GM21423 (cell line): ENCODE data around the gene DTX3L.

ENCODE experiments used
- ATAC-seq: cut with Tn5 transposase; IDR thresholded peaks from one replicate; pipeline ENCODE4 v1.9.1; 2021; ENCODE audit warnings: mild to moderate bottlenecking, moderate library complexity; ENCODE audit not compliant: unreplicated experiment

Gene DTX3L

DNA sequence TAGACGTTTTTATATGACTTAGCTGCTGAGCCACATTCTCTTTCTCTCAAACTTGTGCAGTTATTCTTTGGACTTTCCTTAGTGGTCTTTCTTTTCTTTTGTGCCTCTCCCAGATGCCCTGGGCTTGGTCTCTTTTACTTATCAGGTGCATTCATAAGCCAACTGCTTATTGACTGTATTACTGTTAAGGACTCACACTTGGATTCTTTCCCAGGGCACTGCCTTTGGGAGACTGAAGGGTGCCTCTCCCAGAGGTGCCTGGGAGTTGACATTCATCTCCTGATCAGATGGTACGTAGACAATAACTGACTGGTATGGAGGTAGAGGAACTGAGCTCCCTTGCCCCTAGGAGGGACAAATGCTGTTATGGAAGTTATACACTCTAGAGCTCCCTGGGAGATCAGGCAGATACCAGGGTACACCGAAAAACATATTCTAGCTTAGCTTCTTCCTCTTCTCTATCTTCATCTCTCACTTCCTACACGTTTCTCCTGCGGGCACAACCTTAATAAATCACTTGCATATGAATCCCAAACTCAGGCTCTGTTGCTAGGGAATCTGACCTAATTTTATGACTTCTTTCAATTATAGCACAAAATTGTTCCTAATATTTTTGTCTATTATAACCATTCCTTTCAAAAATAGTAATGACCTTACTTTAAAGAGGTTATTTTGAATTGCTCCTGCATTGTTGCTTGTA lies 38.0 kb downstream of the DTX3L start:
- no peak for ATAC-seq

DNA sequence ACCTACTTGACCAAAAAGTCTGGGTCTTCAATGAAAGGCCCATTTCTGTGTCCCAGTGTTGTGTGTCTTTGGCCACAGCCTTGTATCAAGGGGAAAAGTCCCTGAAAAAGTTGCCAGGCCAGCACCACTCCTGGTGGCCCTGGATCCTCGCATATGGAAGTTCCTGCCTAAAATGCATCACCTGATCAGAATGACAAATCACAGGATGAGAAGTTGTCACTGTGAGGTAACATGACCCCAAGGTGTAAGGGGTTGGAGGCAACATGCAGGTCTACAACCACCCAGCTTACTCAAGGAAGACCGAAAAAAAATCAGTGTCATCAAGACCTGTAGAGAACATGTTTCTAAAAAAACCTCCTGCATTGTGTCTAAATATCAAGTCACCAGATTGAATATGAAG lies 38.9 kb downstream of the DTX3L start:
- no peak for ATAC-seq

DNA sequence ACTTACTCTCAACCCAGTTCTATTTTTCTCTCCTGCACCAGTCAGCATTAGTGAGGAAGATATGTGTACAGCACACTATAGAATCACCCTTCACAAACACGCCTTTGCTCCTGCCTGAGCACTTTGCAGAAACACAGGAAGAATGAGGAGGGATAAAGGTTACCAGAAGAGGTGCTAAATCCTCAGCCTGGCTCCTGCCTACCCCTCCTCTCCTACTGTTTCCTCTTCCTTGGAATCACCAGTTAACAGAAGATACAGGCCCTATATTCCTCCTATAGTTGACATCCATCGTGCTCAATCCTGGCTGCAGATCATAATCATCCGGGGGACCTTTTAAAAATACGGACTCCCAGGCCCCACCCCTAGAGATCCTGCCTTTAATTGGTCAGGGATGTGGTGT lies 42.2 kb downstream of the DTX3L start:
- no peak for ATAC-seq

DNA sequence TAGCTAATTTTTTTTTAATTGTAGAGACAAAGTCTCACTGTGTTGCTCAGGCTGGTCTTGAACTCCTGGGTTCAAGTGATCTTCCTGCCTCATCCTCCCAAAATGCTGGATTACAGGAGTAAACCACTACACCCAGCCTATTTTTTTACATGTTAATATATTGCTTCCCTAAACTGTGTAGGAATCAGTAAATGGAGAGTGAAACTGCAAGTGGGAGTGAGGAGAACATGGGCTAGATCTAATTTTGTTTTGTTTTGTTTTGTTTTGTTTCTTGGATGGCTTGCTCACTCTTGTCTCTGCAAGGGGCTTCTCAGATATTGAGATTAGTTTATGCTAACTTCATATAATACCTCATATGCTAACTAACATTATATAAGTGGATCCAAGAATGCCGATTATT lies 44.8 kb downstream of the DTX3L start:
- no peak for ATAC-seq

DNA sequence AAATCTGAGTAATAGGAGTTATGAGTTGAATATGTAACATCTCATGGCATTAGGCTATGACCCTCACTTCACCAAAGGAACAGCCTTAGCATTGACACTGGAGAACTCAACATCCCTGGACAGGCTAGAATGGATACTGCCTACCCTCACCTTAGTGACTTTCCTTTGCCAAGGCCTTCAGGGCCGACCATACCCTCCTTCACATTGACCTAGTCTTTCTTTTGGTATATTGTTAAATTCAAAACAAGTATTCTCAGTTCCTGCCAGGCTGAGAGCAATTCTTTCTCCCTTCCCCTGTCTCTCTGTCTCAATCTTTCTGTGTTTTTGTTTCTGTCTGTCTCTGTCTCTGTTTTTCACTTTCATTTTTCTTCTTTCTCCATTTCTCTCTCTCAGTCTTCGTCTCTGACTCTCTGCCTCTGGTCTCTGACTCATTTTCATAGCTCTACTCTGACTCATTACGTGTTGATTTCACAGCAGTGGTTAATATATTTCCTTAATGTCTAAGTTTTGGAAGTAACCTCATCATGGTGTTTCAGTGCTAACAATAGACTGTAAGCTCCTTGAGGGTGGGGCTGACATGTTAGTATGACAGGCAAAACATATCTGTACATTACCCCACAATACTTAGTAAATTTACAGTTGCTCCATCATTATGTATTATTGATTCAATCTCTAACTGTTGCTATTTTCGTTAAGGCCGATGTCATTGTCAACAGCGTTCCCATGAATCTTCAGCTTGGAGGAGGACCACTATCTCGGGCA lies 45.8 kb downstream of the DTX3L start:
- peak; percentile 93 for ATAC-seq

DNA sequence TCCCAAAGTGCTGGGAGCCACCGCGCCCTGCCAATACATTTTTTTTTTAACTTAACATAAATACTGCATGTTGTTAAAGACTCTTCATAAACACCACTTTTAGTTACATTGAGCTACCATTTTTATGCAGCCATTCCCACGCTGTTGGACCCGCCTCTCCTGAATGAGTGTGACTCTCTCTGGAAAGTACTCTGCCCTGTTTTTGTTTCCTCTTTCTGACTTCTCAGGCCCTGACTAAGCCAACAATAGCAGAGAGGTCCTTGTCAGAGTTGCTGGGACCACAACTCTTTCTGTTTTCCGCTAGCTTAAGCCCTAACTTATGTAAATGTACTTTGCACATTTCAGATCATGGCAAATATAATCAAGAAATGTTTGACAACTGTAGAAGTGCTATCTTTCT lies 48.6 kb downstream of the DTX3L start:
- ATAC-seq = no peak

DNA sequence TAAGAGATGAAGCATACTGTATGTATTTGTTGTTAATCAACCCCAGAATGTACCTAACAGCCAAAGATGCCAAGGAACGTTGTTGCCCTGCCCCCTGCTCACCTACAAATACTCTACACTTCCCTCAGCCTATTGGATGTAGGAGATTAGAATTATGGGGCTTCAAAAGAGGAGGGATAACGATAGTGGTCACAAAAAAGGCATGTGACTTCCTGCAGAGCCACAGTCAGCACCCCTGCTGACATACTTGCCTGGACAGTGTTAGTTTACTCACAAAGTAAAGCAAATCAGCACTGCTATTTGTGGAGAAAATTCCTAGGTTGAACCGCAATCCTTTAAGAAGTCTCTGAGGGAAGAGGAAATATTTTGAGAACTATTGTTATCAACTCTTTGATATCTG lies 51.2 kb downstream of the DTX3L start:
- ATAC-seq = no peak

DNA sequence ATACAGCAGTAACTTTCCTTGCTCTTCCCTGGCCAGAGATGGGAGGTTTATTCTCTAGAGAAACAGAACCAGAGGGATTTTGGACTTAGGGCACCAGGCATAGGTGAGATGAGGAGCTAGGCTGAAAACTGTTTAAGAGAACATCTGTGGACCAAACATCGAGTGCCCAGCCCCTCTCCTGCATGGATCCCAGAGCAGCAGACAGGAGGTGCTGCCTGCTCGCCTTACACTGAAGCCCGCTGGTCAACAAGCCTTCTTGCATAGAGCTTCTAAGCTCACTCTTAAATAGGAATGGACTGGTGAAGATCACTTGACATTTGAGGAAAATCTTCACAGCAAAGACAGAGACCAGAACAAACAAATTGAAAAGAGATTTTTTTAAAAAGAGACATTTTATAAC lies 54.5 kb downstream of the DTX3L start:
- ATAC-seq = no peak

DNA sequence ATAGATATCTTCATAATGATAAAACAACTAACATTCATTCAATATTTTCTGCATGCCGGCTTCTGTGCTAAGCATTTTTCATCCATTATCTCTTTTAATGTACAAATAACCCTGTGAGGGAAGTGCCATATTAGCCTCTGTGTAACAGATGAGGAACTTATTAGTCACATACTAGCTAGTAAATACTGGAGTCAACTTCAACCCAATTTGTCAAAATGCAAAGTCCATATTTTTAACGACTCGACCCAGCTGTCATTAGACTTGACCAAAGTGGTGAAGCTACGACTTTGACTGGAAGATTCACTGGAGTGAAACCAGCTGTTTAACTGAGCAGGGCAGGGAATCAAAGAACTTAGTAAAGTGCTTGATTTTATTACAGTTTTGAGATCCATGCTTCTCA lies 54.9 kb downstream of the DTX3L start:
- ATAC-seq = no peak

DNA sequence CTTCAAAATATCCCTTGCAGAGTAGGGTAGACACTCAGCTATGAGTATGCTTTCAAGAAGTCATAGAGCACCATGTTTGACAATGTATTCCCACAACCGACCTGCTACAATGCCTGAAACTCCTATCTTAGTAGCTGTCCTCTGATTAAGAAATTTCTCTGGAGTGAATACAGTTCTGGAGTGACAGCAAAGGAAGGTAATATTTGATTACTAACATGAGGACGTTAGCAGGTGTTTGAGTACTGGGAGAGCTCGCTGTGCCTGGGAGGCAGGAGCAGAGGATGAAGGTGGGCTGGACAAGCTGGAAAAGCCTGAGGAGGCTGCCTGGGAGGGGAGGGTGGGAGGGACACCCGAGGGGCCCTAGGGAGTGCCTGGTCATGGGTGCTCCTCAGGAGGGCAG lies 56.3 kb downstream of the DTX3L start:
- ATAC-seq = no peak

DNA sequence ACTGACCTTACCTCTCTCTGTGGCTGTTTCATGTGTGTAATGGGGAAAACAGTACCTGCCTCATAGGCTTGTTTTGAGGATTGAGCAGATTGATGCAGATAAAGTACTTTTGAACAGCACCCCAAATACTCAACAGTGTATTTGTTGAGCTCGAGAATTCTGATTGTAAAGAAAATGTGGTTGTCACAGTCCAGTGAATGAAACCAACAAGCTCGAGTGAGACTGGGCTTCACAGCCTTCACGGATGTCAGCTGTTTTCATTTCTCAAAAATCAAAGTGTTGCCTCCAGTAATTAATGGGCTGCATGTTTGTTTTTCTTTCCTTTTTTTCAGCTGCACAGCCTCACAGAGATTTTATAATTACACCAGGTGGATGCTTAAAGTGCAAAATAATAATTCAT lies 57.0 kb downstream of the DTX3L start:
- no peak for ATAC-seq

DNA sequence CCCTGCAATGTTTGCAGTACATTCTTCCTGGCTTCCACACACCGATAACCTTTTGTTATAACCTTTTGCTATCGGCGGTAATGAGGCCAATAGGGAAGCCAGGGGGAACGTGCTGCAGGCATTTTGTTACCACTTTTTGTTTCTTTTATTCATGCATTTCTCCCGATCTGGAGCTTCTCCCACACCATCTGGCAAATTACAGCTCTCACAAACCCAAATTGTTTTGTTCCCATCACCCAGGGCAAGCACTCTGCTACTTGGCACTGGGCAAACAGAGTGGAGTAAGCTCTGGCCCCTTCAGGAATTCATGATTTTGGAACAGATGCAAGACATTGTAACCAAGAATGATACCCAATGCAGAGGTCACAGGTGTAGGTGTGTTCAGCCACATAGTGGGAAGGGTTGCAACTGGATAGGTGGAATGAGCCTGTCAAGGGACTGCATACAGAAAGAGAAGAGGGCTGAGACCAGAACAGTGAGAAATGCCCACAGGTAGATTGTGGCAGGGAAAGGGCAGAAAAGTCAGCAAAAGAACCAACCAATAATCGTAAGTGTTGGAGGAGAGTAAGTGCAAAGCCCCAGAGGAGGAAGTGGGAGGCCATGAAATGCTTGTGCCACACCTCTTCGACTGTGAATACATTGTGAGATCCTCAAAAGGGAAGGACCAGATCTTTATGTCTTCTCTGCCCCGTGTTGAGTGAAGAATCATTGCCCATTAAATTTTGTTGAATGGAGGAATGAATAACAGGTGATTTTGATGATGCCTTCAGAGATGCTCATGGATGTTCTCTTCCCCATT lies 59.1 kb downstream of the DTX3L start:
- ATAC-seq = no peak
